GM12864 (cell line): Measurements from ENCODE around the gene CA10.

Source experiments
- DNase-seq: peaks from one replicate; pipeline ENCODE4 v3.0.0-alpha.2; 2011; ENCODE audit warnings: low read depth
- H3K4me3 ChIP-seq: 2 replicates; pipeline ENCODE4 v1.5.1; 2011; ENCODE audit warnings: mild to moderate bottlenecking, low read depth, low read length, control low read depth
- CTCF ChIP-seq: IDR thresholded peaks from 2 replicates; pipeline ENCODE4 v1.5.1; 2011; ENCODE audit warnings: low read depth, mild to moderate bottlenecking, moderate library complexity, low read length, control low read depth, inconsistent platforms; ENCODE audit errors: missing control alignments

Gene CA10

GRCh38 chr17:51652529-51652928 is 506.0 kb downstream of the CA10 start:
- no peak overlapping the region for H3K4me3 ChIP-seq
- no peak for TF ChIP-seq CTCF
- DNase-seq = no peak

- TF ChIP-seq CTCF = no peak
- no peak for DNase-seq
Observed at GRCh38 chr17:51651513-51652298, 506.8 kb downstream of the CA10 start.

GRCh38 chr17:51650772-51651171 is 507.7 kb downstream of the CA10 start:
- no peak overlapping the region for H3K4me3 ChIP-seq
- no peak for DNase-seq
- TF ChIP-seq CTCF = no peak

More at GRCh38 chr17:51651513-51652298, 506.8 kb downstream of the CA10 start:
- H3K4me3 ChIP-seq = no peak overlapping the region

- no peak for TF ChIP-seq CTCF
- no peak overlapping the region for H3K4me3 ChIP-seq
- DNase-seq = no peak
Observed at GRCh38 chr17:51650202-51650601, 508.3 kb downstream of the CA10 start.

- TF ChIP-seq CTCF = no peak
- no peak for DNase-seq
- H3K4me3 ChIP-seq = no peak overlapping the region
Observed at GRCh38 chr17:51647826-51648225, 510.7 kb downstream of the CA10 start.

- no peak for DNase-seq
- TF ChIP-seq CTCF = no peak
- H3K4me3 ChIP-seq = no peak overlapping the region
Observed at GRCh38 chr17:51647067-51647466, 511.4 kb downstream of the CA10 start.

- no peak for TF ChIP-seq CTCF
- no peak overlapping the region for H3K4me3 ChIP-seq
- no peak for DNase-seq
Observed at GRCh38 chr17:51646539-51646938, 512.0 kb downstream of the CA10 start.
